WTC11 (cell line): ENCODE results near the gene BCL2L11. TPM values are rescaled to one million over a fixed set of nuclear protein-coding genes. Genes with fewer than 3 reads are reported as not detected.

Experiments
- ATAC-seq: fragments of 200-7000 bp; cut with Tn5 transposase; 2 replicates; pipeline ENCODE4 v1.10.0; 2021; ENCODE audit warnings: mild to moderate bottlenecking, moderate library complexity
- CTCF ChIA-PET: fragments of 300-600 bp; sonication (Branson Sonifier 250); formaldehyde crosslinking; loops from one replicate; lab custom pipeline; 2021; ENCODE audit warnings: antibody characterized with exemption; lab: Charles Lee
- POLR2A ChIA-PET: fragments of 350-600 bp; sonication (Branson Sonifier 250); formaldehyde crosslinking; loops from one replicate; lab custom pipeline; 2021; ENCODE audit warnings: antibody characterized with exemption; lab: Charles Lee
- DNase-seq: peaks from one replicate; pipeline ENCODE4 v3.0.0; 2021; ENCODE audit warnings: low spot score
- H3K27ac Mint-ChIP-seq: 2 replicates; pipeline ENCODE4 v1.8.0; 2021; ENCODE audit warnings: mixed read lengths
- H3K27me3 Mint-ChIP-seq: 2 replicates; pipeline ENCODE4 v1.8.0; 2021; ENCODE audit warnings: low read depth, mild to moderate bottlenecking, moderate library complexity, mixed read lengths
- H3K36me3 Mint-ChIP-seq: 2 replicates; pipeline ENCODE4 v1.8.0; 2021; ENCODE audit warnings: mixed read lengths
- H3K4me1 Mint-ChIP-seq: 2 replicates; pipeline ENCODE4 v1.8.0; 2022; ENCODE audit warnings: mixed read lengths
- H3K4me3 Mint-ChIP-seq: 2 replicates; pipeline ENCODE4 v1.8.0; 2021; ENCODE audit warnings: mild to moderate bottlenecking, moderate library complexity, mixed read lengths
- H3K9me3 Mint-ChIP-seq: 2 replicates; pipeline ENCODE4 v1.8.0; 2021; ENCODE audit warnings: mixed read lengths
- CTCF ChIP-seq: fragments of 200-600 bp; IDR thresholded peaks from 2 replicates; pipeline ENCODE4 v1.8.0; 2022; ENCODE audit warnings: antibody characterized with exemption
- E2F1 ChIP-seq: sonication (generic); formaldehyde crosslinking; IDR thresholded peaks from 2 replicates; pipeline ENCODE4 v1.8.0; 2022; ENCODE audit warnings: mild to moderate bottlenecking, missing genetic modification reagents
- GTF2I ChIP-seq: fragments of 250-450 bp; sonication (Bioruptor Pico); conservative IDR thresholded peaks from 2 replicates; pipeline ENCODE4 v1.4.0; 2021; ENCODE audit warnings: mild to moderate bottlenecking
- HMGXB4 ChIP-seq: sonication (generic); formaldehyde crosslinking; IDR thresholded peaks from 2 replicates; pipeline ENCODE4 v1.8.1; 2023; ENCODE audit warnings: mild to moderate bottlenecking, moderate library complexity, missing genetic modification reagents
- NFE2L1 ChIP-seq: sonication (generic); formaldehyde crosslinking; IDR thresholded peaks from 2 replicates; pipeline ENCODE4 v1.8.1; 2023; ENCODE audit warnings: missing genetic modification reagents
- PRRX2 ChIP-seq: fragments of 250-450 bp; sonication (Bioruptor Pico); IDR thresholded peaks from 2 replicates; pipeline ENCODE4 v1.8.0; 2021; ENCODE audit warnings: mild to moderate bottlenecking
- SMAD3 ChIP-seq: sonication (generic); formaldehyde crosslinking; IDR thresholded peaks from 2 replicates; pipeline ENCODE4 v1.8.0; 2022; ENCODE audit warnings: missing genetic modification reagents, mild to moderate bottlenecking, borderline replicate concordance
- TCF7 ChIP-seq: sonication (generic); formaldehyde crosslinking; IDR thresholded peaks from 2 replicates; pipeline ENCODE4 v1.8.0; 2022; ENCODE audit warnings: mild to moderate bottlenecking, low read depth, missing genetic modification reagents, moderate library complexity
- TP53 ChIP-seq: sonication (generic); formaldehyde crosslinking; IDR thresholded peaks from 2 replicates; pipeline ENCODE4 v1.8.1; 2023; ENCODE audit warnings: mild to moderate bottlenecking, missing genetic modification reagents
- ZBTB21 ChIP-seq: sonication (generic); formaldehyde crosslinking; IDR thresholded peaks from 2 replicates; pipeline ENCODE4 v1.8.1; 2023; ENCODE audit warnings: mild to moderate bottlenecking, missing genetic modification reagents, borderline replicate concordance
- ZNF138 ChIP-seq: sonication (generic); formaldehyde crosslinking; conservative IDR thresholded peaks from 2 replicates; pipeline ENCODE4 v1.8.1; 2022; ENCODE audit warnings: mild to moderate bottlenecking, moderate library complexity, missing genetic modification reagents
- ZNF263 ChIP-seq: sonication (generic); formaldehyde crosslinking; IDR thresholded peaks from 2 replicates; pipeline ENCODE4 v1.8.1; 2022; ENCODE audit warnings: low read depth, mild to moderate bottlenecking, moderate library complexity, missing genetic modification reagents
- total RNA-seq: library from RNA; stranded (reverse); gene quantifications from 3 replicates; pipeline ENCODE4 v1.2.3, GENCODE V29; 2021
- TF ChIP-seq, protein P1 (sequence below): sonication (generic); formaldehyde crosslinking; IDR thresholded peaks from 2 replicates; pipeline ENCODE4 v1.8.0; 2022; ENCODE audit warnings: mild to moderate bottlenecking, missing genetic modification reagents
- TF ChIP-seq, protein P2 (sequence below): fragments of 250-450 bp; sonication (Bioruptor Pico); IDR thresholded peaks from 2 replicates; pipeline ENCODE4 v2.1.2; 2022; ENCODE audit warnings: mild to moderate bottlenecking, moderate library complexity
- TF ChIP-seq, protein P3 (sequence below): sonication (generic); formaldehyde crosslinking; IDR thresholded peaks from 2 replicates; pipeline ENCODE4 v1.8.0; 2023; ENCODE audit warnings: mild to moderate bottlenecking, missing genetic modification reagents
- TF ChIP-seq, protein P4 (sequence below): fragments of 250-450 bp; sonication (Bioruptor Pico); IDR thresholded peaks from 2 replicates; pipeline ENCODE4 v1.8.0; 2021; ENCODE audit warnings: mild to moderate bottlenecking

The BCL2L11 gene
- total RNA-seq, 1 experiment from 2014 or later: 19.3 TPM

DNA sequence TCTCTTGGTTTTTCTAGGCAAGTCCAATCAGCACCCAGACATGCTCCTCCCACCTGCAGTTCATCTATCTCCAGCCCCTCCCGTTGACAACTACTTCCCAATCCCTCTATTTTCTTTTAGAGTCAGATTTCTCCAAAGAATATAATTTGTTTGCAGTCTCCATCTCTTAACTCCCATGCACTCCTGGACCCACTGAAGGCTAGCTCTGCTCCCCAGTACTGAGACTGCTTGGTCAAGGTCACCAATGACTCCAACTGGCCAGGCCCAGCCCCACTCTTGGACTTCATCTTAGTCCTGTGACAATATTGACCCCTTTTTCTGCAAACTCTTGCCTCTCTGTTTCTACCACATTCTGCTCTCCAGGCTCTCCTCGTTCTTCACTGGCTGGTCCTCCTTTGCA lies 62.0 kb downstream of the BCL2L11 start (continued):
- TF ChIP-seq PRRX2 (CRISPR knock-in tag) (no peak), GTF2I (CRISPR knock-in tag) (no peak), HMGXB4 (CRISPR knock-in tag) (no peak), ZNF138 (CRISPR knock-in tag) (no peak)
- TF ChIP-seq, protein P1, sequence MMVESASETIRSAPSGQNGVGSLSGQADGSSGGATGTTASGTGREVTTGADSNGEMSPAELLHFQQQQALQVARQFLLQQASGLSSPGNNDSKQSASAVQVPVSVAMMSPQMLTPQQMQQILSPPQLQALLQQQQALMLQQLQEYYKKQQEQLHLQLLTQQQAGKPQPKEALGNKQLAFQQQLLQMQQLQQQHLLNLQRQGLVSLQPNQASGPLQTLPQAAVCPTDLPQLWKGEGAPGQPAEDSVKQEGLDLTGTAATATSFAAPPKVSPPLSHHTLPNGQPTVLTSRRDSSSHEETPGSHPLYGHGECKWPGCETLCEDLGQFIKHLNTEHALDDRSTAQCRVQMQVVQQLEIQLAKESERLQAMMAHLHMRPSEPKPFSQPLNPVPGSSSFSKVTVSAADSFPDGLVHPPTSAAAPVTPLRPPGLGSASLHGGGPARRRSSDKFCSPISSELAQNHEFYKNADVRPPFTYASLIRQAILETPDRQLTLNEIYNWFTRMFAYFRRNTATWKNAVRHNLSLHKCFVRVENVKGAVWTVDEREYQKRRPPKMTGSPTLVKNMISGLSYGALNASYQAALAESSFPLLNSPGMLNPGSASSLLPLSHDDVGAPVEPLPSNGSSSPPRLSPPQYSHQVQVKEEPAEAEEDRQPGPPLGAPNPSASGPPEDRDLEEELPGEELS (CRISPR knock-in tag): no peak
- TF ChIP-seq, protein P2, sequence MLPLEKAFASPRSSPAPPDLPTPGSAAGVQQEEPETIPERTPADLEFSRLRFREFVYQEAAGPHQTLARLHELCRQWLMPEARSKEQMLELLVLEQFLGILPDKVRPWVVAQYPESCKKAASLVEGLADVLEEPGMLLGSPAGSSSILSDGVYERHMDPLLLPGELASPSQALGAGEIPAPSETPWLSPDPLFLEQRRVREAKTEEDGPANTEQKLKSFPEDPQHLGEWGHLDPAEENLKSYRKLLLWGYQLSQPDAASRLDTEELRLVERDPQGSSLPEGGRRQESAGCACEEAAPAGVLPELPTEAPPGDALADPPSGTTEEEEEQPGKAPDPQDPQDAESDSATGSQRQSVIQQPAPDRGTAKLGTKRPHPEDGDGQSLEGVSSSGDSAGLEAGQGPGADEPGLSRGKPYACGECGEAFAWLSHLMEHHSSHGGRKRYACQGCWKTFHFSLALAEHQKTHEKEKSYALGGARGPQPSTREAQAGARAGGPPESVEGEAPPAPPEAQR (CRISPR knock-in tag): no peak

- no peaks in the 10 kb centered on the region for H3K36me3 Mint-ChIP-seq
- no peaks in the 10 kb centered on the region; the same call in 1 of the 2 replicates for H3K27me3 Mint-ChIP-seq
- CTCF ChIA-PET: interaction anchor here (1.8 kb wide), 1 partner anchor 67 kb away, joined by 4 read pairs; no protein-coding TSS in a partner anchor
- H3K27ac Mint-ChIP-seq: no peak overlapping the region
- H3K4me3 Mint-ChIP-seq: no peak overlapping the region
- no peaks in the 10 kb centered on the region for H3K4me1 Mint-ChIP-seq
- ATAC-seq (no peak), DNase-seq (no peak)
- no peaks in the 10 kb centered on the region for H3K9me3 Mint-ChIP-seq
- POLR2A ChIA-PET: no interaction called here
- TF ChIP-seq NFE2L1 (CRISPR knock-in tag) (no peak), HMGXB4 (CRISPR knock-in tag) (no peak), TCF7 (CRISPR knock-in tag) (no peak), CTCF (no peak), ZBTB21 (no peak), SMAD3 (CRISPR knock-in tag) (no peak), E2F1 (CRISPR knock-in tag) (no peak), ZNF263 (CRISPR knock-in tag) (no peak), TP53 (no peak)
- TF ChIP-seq, protein P3, sequence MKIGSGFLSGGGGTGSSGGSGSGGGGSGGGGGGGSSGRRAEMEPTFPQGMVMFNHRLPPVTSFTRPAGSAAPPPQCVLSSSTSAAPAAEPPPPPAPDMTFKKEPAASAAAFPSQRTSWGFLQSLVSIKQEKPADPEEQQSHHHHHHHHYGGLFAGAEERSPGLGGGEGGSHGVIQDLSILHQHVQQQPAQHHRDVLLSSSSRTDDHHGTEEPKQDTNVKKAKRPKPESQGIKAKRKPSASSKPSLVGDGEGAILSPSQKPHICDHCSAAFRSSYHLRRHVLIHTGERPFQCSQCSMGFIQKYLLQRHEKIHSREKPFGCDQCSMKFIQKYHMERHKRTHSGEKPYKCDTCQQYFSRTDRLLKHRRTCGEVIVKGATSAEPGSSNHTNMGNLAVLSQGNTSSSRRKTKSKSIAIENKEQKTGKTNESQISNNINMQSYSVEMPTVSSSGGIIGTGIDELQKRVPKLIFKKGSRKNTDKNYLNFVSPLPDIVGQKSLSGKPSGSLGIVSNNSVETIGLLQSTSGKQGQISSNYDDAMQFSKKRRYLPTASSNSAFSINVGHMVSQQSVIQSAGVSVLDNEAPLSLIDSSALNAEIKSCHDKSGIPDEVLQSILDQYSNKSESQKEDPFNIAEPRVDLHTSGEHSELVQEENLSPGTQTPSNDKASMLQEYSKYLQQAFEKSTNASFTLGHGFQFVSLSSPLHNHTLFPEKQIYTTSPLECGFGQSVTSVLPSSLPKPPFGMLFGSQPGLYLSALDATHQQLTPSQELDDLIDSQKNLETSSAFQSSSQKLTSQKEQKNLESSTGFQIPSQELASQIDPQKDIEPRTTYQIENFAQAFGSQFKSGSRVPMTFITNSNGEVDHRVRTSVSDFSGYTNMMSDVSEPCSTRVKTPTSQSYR (CRISPR knock-in tag): no peak
- TF ChIP-seq, protein P4, sequence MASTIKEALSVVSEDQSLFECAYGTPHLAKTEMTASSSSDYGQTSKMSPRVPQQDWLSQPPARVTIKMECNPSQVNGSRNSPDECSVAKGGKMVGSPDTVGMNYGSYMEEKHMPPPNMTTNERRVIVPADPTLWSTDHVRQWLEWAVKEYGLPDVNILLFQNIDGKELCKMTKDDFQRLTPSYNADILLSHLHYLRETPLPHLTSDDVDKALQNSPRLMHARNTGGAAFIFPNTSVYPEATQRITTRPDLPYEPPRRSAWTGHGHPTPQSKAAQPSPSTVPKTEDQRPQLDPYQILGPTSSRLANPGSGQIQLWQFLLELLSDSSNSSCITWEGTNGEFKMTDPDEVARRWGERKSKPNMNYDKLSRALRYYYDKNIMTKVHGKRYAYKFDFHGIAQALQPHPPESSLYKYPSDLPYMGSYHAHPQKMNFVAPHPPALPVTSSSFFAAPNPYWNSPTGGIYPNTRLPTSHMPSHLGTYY (CRISPR knock-in tag): no peak
These were observed 64.1 kb downstream of the BCL2L11 start for GRCh38 chr2:111184725-111185310.
